ENCODE results near the gene HMCN1. TPM values are rescaled to one million over a fixed set of nuclear protein-coding genes. Genes with fewer than 3 reads are reported as not detected.

HMCN1 gene
- total RNA-seq, 5 donors from 2014 or later (not counting 1 experiment from before 2014, with no cell fraction given) = 0.05 to 0.23 (median 0.16) TPM

GRCh38 chr1:186055846-186056245, 321.7 kb downstream of the HMCN1 start:
- Histone ChIP-seq H3K27me3 (replicated peaks in 1 of 2; ENCODE audit: control insufficient read depth in 2 of 2, extremely low read depth in 1 of 2, insufficient read depth in 2 of 2, low read length in 1 of 2) (no peaks in the 10 kb centered on the region), H3K4me1 (ENCODE audit: control insufficient read depth in 1 of 2, extremely low read depth in 1 of 2, insufficient read depth in 2 of 2, low read length in 2 of 2) (no peaks in the 10 kb centered on the region), H3K9me3 (no peaks in the 10 kb centered on the region), H3K36me3 (ENCODE audit: control insufficient read depth in 2 of 2, extremely low read depth in 1 of 2, insufficient read depth in 1 of 2, low read length in 1 of 2) (no peaks in the 10 kb centered on the region), H3K4me3 (ENCODE audit: control insufficient read depth in 1 of 2, extremely low read depth in 1 of 2, low read length in 1 of 2) (no peak overlapping the region), H3K27ac (ENCODE audit: low read length) (no peak overlapping the region)
- H3K4me3 Mint-ChIP-seq = no peak overlapping the region
- H3K27me3 Mint-ChIP-seq = peaks cover 0 to 3% of the 10 kb centered on the region in 2 donors
- CTCF ChIA-PET = no interaction called here
- peaks cover 0 to 2% (median 0%) of the 10 kb centered on the region in 3 donors for H3K4me1 Mint-ChIP-seq
- DNase-seq (no peak), ATAC-seq (replicated peaks in 1 of 4) (no peak)
- H3K9me3 Mint-ChIP-seq = no peaks in the 10 kb centered on the region
- H3K27ac Mint-ChIP-seq = no peak overlapping the region
- H3K36me3 Mint-ChIP-seq = no peaks in the 10 kb centered on the region
- no CpG with 5 or more reads among the region's 2 CpGs for WGBS (ENCODE audit: insufficient coverage)
- POLR2A ChIA-PET = interaction anchor here in 1 of 2 donors (0.5 to 0.6 kb wide), 2 partner anchors 9 to 197 kb away, joined by 3 to 9 read pairs; no protein-coding TSS in a partner anchor

- no peak overlapping the region for H3K27ac Mint-ChIP-seq
- Histone ChIP-seq H3K4me3 (ENCODE audit: control insufficient read depth in 1 of 2, extremely low read depth in 1 of 2, low read length in 1 of 2) (no peak overlapping the region), H3K4me1 (ENCODE audit: control insufficient read depth in 1 of 2, extremely low read depth in 1 of 2, insufficient read depth in 2 of 2, low read length in 2 of 2) (no peaks in the 10 kb centered on the region), H3K27me3 (replicated peaks in 1 of 2; ENCODE audit: control insufficient read depth in 2 of 2, extremely low read depth in 1 of 2, insufficient read depth in 2 of 2, low read length in 1 of 2) (no peaks in the 10 kb centered on the region), H3K9me3 (no peaks in the 10 kb centered on the region), H3K36me3 (ENCODE audit: control insufficient read depth in 2 of 2, extremely low read depth in 1 of 2, insufficient read depth in 1 of 2, low read length in 1 of 2) (no peaks in the 10 kb centered on the region), H3K27ac (ENCODE audit: low read length) (no peak overlapping the region)
- peaks cover 0 to 3% of the 10 kb centered on the region in 2 donors for H3K27me3 Mint-ChIP-seq
- no CpG with 5 or more reads among the region's 1 CpG for WGBS (ENCODE audit: insufficient coverage)
- POLR2A ChIA-PET = no interaction called here
- ATAC-seq (replicated peaks in 1 of 4) (no peak), DNase-seq (no peak)
- no peaks in the 10 kb centered on the region for H3K36me3 Mint-ChIP-seq
- H3K4me1 Mint-ChIP-seq = peaks cover 0 to 2% (median 0%) of the 10 kb centered on the region in 3 donors
- H3K9me3 Mint-ChIP-seq = no peaks in the 10 kb centered on the region
- CTCF ChIA-PET = interaction anchor here in 1 of 2 donors (0.7 kb wide), 1 partner anchor 462 kb away, joined by 3 read pairs; no protein-coding TSS in a partner anchor
- H3K4me3 Mint-ChIP-seq = no peak overlapping the region
These were observed 322.9 kb downstream of the HMCN1 start for GRCh38 chr1:186057086-186057485.

- Mint-ChIP-seq H3K36me3 (no peaks in the 10 kb centered on the region), H3K4me3 (no peak overlapping the region), H3K9me3 (no peaks in the 10 kb centered on the region), H3K27ac (no peak overlapping the region), H3K4me1 (peaks cover 0 to 2% (median 0%) of the 10 kb centered on the region in 3 donors), H3K27me3 (peaks cover 0 to 9% of the 10 kb centered on the region in 2 donors)
- no peaks in the 10 kb centered on the region for H3K36me3 ChIP-seq (ENCODE audit: control insufficient read depth in 2 of 2, extremely low read depth in 1 of 2, insufficient read depth in 1 of 2, low read length in 1 of 2)
- DNase-seq (no peak), ATAC-seq (replicated peaks in 1 of 4) (no peak)
- H3K27me3 ChIP-seq (replicated peaks in 1 of 2; ENCODE audit: control insufficient read depth in 2 of 2, extremely low read depth in 1 of 2, insufficient read depth in 2 of 2, low read length in 1 of 2) = no peaks in the 10 kb centered on the region
- no peaks in the 10 kb centered on the region for H3K9me3 ChIP-seq
- no peak overlapping the region for H3K27ac ChIP-seq (ENCODE audit: low read length)
- POLR2A ChIA-PET = no interaction called here
- no CpG with 5 or more reads among the region's 1 CpG for WGBS (ENCODE audit: insufficient coverage)
- CTCF ChIA-PET = no interaction called here
- H3K4me1 ChIP-seq (ENCODE audit: control insufficient read depth in 1 of 2, extremely low read depth in 1 of 2, insufficient read depth in 2 of 2, low read length in 2 of 2) = no peaks in the 10 kb centered on the region
- no peak overlapping the region for H3K4me3 ChIP-seq (ENCODE audit: control insufficient read depth in 1 of 2, extremely low read depth in 1 of 2, low read length in 1 of 2)
These were observed 325.1 kb downstream of the HMCN1 start for GRCh38 chr1:186059311-186059710.

GRCh38 chr1:186059752-186060151, 325.6 kb downstream of the HMCN1 start:
- ChIA-PET CTCF (no interaction called here), POLR2A (no interaction called here)
- Mint-ChIP-seq H3K27me3 (peaks cover 0 to 6% of the 10 kb centered on the region in 2 donors), H3K27ac (no peak overlapping the region), H3K9me3 (no peaks in the 10 kb centered on the region), H3K4me3 (no peak overlapping the region), H3K36me3 (no peaks in the 10 kb centered on the region), H3K4me1 (peaks cover 0 to 2% (median 0%) of the 10 kb centered on the region in 3 donors)
- DNase-seq = no peak
- Histone ChIP-seq H3K36me3 (ENCODE audit: control insufficient read depth in 2 of 2, extremely low read depth in 1 of 2, insufficient read depth in 1 of 2, low read length in 1 of 2) (no peaks in the 10 kb centered on the region), H3K4me3 (ENCODE audit: control insufficient read depth in 1 of 2, extremely low read depth in 1 of 2, low read length in 1 of 2) (no peak overlapping the region), H3K27me3 (replicated peaks in 1 of 2; ENCODE audit: control insufficient read depth in 2 of 2, extremely low read depth in 1 of 2, insufficient read depth in 2 of 2, low read length in 1 of 2) (no peaks in the 10 kb centered on the region), H3K27ac (ENCODE audit: low read length) (no peak overlapping the region), H3K9me3 (no peaks in the 10 kb centered on the region), H3K4me1 (ENCODE audit: control insufficient read depth in 1 of 2, extremely low read depth in 1 of 2, insufficient read depth in 2 of 2, low read length in 2 of 2) (no peaks in the 10 kb centered on the region)
- no CpG with 5 or more reads among the region's 4 CpGs for WGBS (ENCODE audit: insufficient coverage)
- no peak for ATAC-seq (replicated peaks in 1 of 4)

GRCh38 chr1:186060226-186060625, 326.0 kb downstream of the HMCN1 start:
- Mint-ChIP-seq H3K4me3 (no peak overlapping the region), H3K27me3 (peaks cover 0 to 6% of the 10 kb centered on the region in 2 donors), H3K9me3 (no peaks in the 10 kb centered on the region), H3K27ac (no peak overlapping the region), H3K4me1 (peaks cover 0 to 2% (median 0%) of the 10 kb centered on the region in 3 donors), H3K36me3 (no peaks in the 10 kb centered on the region)
- ATAC-seq (replicated peaks in 1 of 4) = no peak
- Histone ChIP-seq H3K27me3 (replicated peaks in 1 of 2; ENCODE audit: control insufficient read depth in 2 of 2, extremely low read depth in 1 of 2, insufficient read depth in 2 of 2, low read length in 1 of 2) (no peaks in the 10 kb centered on the region), H3K36me3 (ENCODE audit: control insufficient read depth in 2 of 2, extremely low read depth in 1 of 2, insufficient read depth in 1 of 2, low read length in 1 of 2) (no peaks in the 10 kb centered on the region), H3K9me3 (no peaks in the 10 kb centered on the region), H3K4me3 (ENCODE audit: control insufficient read depth in 1 of 2, extremely low read depth in 1 of 2, low read length in 1 of 2) (no peak overlapping the region), H3K4me1 (ENCODE audit: control insufficient read depth in 1 of 2, extremely low read depth in 1 of 2, insufficient read depth in 2 of 2, low read length in 2 of 2) (no peaks in the 10 kb centered on the region), H3K27ac (ENCODE audit: low read length) (no peak overlapping the region)
- DNase-seq = no peak
- ChIA-PET CTCF (no interaction called here), POLR2A (no interaction called here)

- POLR2A ChIA-PET = interaction anchor here in 1 of 2 donors (0.6 kb wide), 1 partner anchor 613 kb away, joined by 17 read pairs; no protein-coding TSS in a partner anchor
- peaks cover 0 to 2% (median 0%) of the 10 kb centered on the region in 3 donors for H3K4me1 Mint-ChIP-seq
- no peak overlapping the region for H3K4me3 Mint-ChIP-seq
These were observed 329.0 kb downstream of the HMCN1 start for GRCh38 chr1:186063091-186063657.

More at GRCh38 chr1:186063091-186063657, 329.0 kb downstream of the HMCN1 start:
- no peak overlapping the region for H3K27ac ChIP-seq (ENCODE audit: low read length)
- H3K36me3 ChIP-seq (ENCODE audit: control insufficient read depth in 2 of 2, extremely low read depth in 1 of 2, insufficient read depth in 1 of 2, low read length in 1 of 2) = no peaks in the 10 kb centered on the region
- no peaks in the 10 kb centered on the region for H3K9me3 Mint-ChIP-seq
- DNase-seq (no peak), ATAC-seq (replicated peaks in 1 of 4) (no peak)
- H3K27me3 ChIP-seq (replicated peaks in 1 of 2; ENCODE audit: control insufficient read depth in 2 of 2, extremely low read depth in 1 of 2, insufficient read depth in 2 of 2, low read length in 1 of 2) = no peaks in the 10 kb centered on the region
- H3K9me3 ChIP-seq = no peaks in the 10 kb centered on the region
- H3K27me3 Mint-ChIP-seq = peaks cover 0 to 6% of the 10 kb centered on the region in 2 donors
- H3K36me3 Mint-ChIP-seq = no peaks in the 10 kb centered on the region
- CTCF ChIA-PET = no interaction called here
- H3K27ac Mint-ChIP-seq = no peak overlapping the region
- H3K4me1 ChIP-seq (ENCODE audit: control insufficient read depth in 1 of 2, extremely low read depth in 1 of 2, insufficient read depth in 2 of 2, low read length in 2 of 2) = no peaks in the 10 kb centered on the region
- no peak overlapping the region for H3K4me3 ChIP-seq (ENCODE audit: control insufficient read depth in 1 of 2, extremely low read depth in 1 of 2, low read length in 1 of 2)
- WGBS (ENCODE audit: insufficient coverage) = no CpG with 5 or more reads among the region's 1 CpG

All from T-cell (primary cell).